Skeletal muscle tissue (tissue), 4 donors: ENCODE results near the gene FKBP10. TPM values are rescaled to one million over a fixed set of nuclear protein-coding genes. Genes with fewer than 3 reads are reported as not detected.

Experiments used
- H3K27ac ChIP-seq: one replicate; pipeline ENCODE4 v1.7.0; 2013; ENCODE audit warnings: mild to moderate bottlenecking, low read depth, low read length, inconsistent platforms
- H3K27me3 ChIP-seq, 3 donors: one replicate each; pipeline ENCODE4 v1.7.0; 2013; ENCODE audit warnings: low read length in 3 of 3; ENCODE audit not compliant: control insufficient read depth in 3 of 3, insufficient read depth in 3 of 3
- H3K36me3 ChIP-seq, 3 donors: one replicate each; pipeline ENCODE4 v1.7.0; 2013; ENCODE audit warnings: low read length in 3 of 3; ENCODE audit not compliant: control insufficient read depth in 3 of 3, insufficient read depth in 3 of 3
- H3K4me1 ChIP-seq, 3 donors: one replicate each; pipeline ENCODE4 v1.7.0; 2013; ENCODE audit warnings: low read length in 3 of 3, mild to moderate bottlenecking in 3 of 3; ENCODE audit not compliant: control insufficient read depth in 3 of 3, insufficient read depth in 3 of 3
- H3K4me3 ChIP-seq, 3 donors: one replicate each; pipeline ENCODE4 v1.7.0; 2013; ENCODE audit warnings: low read length in 3 of 3
- H3K9ac ChIP-seq, 3 donors: one replicate each; pipeline ENCODE4 v1.7.0; 2013; ENCODE audit warnings: low read length in 3 of 3, mild to moderate bottlenecking in 3 of 3, moderate library complexity in 2 of 3, low read depth in 1 of 3
- H3K9me3 ChIP-seq, 3 donors: one replicate each; pipeline ENCODE4 v1.7.0; 2013; ENCODE audit warnings: low read length in 3 of 3; ENCODE audit not compliant: control insufficient read depth in 3 of 3
- total RNA-seq: library from RNA; depleted of rRNA; stranded (reverse); fragments of >200 nt; gene quantifications from one replicate; pipeline ENCODE4 v1.2.3, GENCODE V29; 2014
- donor health status: Osteomylitis.

Gene FKBP10
- total RNA-seq, 1 donor from 2014 or later: 76.2 TPM

- Histone ChIP-seq H3K27me3 (no peaks in the 10 kb centered on the region), H3K4me1 (peaks cover 58 to 66% (median 63%) of the 10 kb centered on the region in 3 donors), H3K9me3 (no peaks in the 10 kb centered on the region), H3K4me3 (peak overlapping the region in 2 of 3 donors; percentile 16 to 17), H3K36me3 (no peaks in the 10 kb centered on the region), H3K27ac (peak overlapping the region; percentile 78), H3K9ac (peak overlapping the region in 1 of 3 donors; percentile 50)
These were observed 31.2 kb upstream of the FKBP10 start for GRCh38 chr17:41781404-41782110.

- Histone ChIP-seq H3K27me3 (no peaks in the 10 kb centered on the region), H3K9me3 (no peaks in the 10 kb centered on the region), H3K9ac (peak overlapping the region; percentile 36 to 50 (median 45)), H3K4me1 (peaks cover 53 to 63% (median 57%) of the 10 kb centered on the region in 3 donors), H3K36me3 (no peaks in the 10 kb centered on the region), H3K27ac (peak overlapping the region; percentile 78), H3K4me3 (peak overlapping the region; percentile 40 to 54 (median 43))
These were observed 30.7 kb upstream of the FKBP10 start for GRCh38 chr17:41782142-41782541.

DNA sequence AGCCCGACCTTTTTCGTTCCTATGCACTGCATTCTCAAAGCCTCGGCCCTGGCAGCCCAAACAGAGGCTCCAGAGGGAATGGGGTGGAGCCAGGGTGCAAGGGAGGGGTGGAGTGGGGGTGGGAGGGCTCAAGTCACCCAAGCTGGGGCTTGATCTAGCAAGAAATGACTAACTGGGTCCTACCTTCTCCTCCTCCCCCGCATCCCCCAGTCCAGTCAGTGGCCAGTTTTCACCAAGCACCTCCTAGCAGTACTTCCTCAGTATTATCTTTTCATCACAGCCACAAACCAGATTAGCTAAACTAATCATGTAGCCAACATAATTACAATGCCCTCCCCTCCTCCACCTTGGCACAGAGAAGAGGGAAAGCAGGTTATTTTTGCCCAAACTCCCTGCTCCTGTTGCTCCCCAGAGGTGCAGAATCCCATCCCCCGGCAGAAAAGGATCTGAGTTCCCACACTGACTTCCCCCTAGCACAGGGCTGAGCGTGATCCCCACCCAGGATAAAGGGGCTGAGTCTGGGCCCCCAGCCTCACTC is 28.5 kb upstream of the FKBP10 start:
- H3K4me1 ChIP-seq: peaks cover 40 to 51% (median 45%) of the 10 kb centered on the region in 3 donors
- no peaks in the 10 kb centered on the region for H3K36me3 ChIP-seq
- H3K27me3 ChIP-seq: no peaks in the 10 kb centered on the region
- H3K9ac ChIP-seq: peak overlapping the region in 2 of 3 donors; percentile 33 to 57
- no peaks in the 10 kb centered on the region for H3K9me3 ChIP-seq
- H3K27ac ChIP-seq: peak overlapping the region; percentile 19
- peak overlapping the region in 2 of 3 donors; percentile 35 to 59 for H3K4me3 ChIP-seq

DNA sequence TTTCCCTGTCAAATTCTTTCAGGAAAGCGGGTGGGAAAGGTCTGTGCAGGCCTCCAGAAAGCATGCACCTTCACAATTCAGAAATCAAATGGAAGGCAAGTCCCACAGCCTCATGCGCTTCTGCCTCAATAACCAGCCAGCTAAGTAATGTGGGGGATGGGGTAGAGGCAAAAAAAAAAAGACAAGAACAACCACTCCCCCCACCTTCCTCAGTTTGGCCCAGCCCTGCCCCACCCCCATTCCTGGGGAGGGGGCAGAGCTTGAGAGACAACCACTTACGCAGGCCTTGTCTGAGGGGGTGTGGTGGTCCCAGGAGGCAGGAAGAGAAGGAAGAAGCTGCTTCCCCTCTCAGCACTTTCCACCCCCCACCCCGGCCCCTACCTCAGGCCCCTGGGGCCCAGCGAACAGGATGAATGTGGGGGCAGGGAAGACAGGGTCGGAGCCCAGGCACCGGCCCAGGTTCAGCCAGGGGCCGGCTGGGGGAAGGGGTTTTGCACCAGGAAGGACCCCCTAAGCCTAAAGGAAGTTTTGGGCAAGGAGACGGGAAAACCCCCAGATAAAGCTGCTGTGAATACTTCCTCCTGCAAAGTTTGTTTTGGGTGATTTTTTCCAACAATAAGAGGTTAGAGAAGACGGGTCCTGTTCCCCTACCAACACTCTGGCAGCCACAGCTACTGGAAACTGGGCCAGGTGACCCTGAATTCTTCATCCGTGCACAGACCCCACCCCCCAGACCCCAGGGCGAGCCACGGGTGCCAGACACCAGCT is 27.5 kb upstream of the FKBP10 start:
- Histone ChIP-seq H3K9me3 (no peaks in the 10 kb centered on the region), H3K36me3 (no peaks in the 10 kb centered on the region), H3K9ac (peak overlapping the region; percentile 88 to 92 (median 91)), H3K27ac (peak overlapping the region; percentile 82), H3K4me3 (peak overlapping the region; percentile 83 to 87 (median 85)), H3K4me1 (peaks cover 30 to 46% (median 40%) of the 10 kb centered on the region in 3 donors), H3K27me3 (no peaks in the 10 kb centered on the region)

- no peaks in the 10 kb centered on the region for H3K27me3 ChIP-seq
- peak overlapping the region; percentile 88 to 92 (median 91) for H3K9ac ChIP-seq
- peaks cover 30 to 46% (median 40%) of the 10 kb centered on the region in 3 donors for H3K4me1 ChIP-seq
These were observed 27.0 kb upstream of the FKBP10 start for GRCh38 chr17:41785859-41786226.

GRCh38 chr17:41786227-41787020 is 26.4 kb upstream of the FKBP10 start, which contains the start of gene JUP:
Gene JUP (minus strand): TSS chr17:41786711. CDS start chr17:41771854, 14,857 bp downstream.
- Histone ChIP-seq H3K27ac (peak within 1 kb of the TSS; percentile 82), H3K36me3 (no peaks in the 10 kb centered on the region), H3K4me1 (peaks cover 26 to 43% (median 38%) of the 10 kb centered on the region in 3 donors), H3K9ac (peak within 1 kb of the TSS; percentile 88 to 92 (median 91)), H3K9me3 (no peaks in the 10 kb centered on the region), H3K27me3 (no peaks in the 10 kb centered on the region), H3K4me3 (peak within 1 kb of the TSS; percentile 83 to 87 (median 85))

More at GRCh38 chr17:41785859-41786226, 27.0 kb upstream of the FKBP10 start:
- Histone ChIP-seq H3K36me3 (no peaks in the 10 kb centered on the region), H3K4me3 (peak overlapping the region; percentile 83 to 87 (median 85)), H3K9me3 (no peaks in the 10 kb centered on the region), H3K27ac (peak overlapping the region; percentile 82)

GRCh38 chr17:41787021-41787418 is 25.8 kb upstream of the FKBP10 start:
- H3K27me3 ChIP-seq: no peaks in the 10 kb centered on the region
- peaks cover 20 to 37% (median 32%) of the 10 kb centered on the region in 3 donors for H3K4me1 ChIP-seq
- H3K9me3 ChIP-seq: no peaks in the 10 kb centered on the region
- no peak overlapping the region for H3K27ac ChIP-seq
- no peak overlapping the region for H3K9ac ChIP-seq
- no peaks in the 10 kb centered on the region for H3K36me3 ChIP-seq
- peak overlapping the region in 2 of 3 donors; percentile 2 to 38 for H3K4me3 ChIP-seq

GRCh38 chr17:41792845-41793783 is 19.7 kb upstream of the FKBP10 start:
- Histone ChIP-seq H3K36me3 (no peaks in the 10 kb centered on the region), H3K27me3 (no peaks in the 10 kb centered on the region), H3K9ac (no peak overlapping the region), H3K27ac (no peak overlapping the region), H3K9me3 (no peaks in the 10 kb centered on the region), H3K4me1 (peaks cover 5 to 14% (median 12%) of the 10 kb centered on the region in 3 donors), H3K4me3 (no peak overlapping the region)
